Measurements from ENCODE around the gene CHP1. TPM values are rescaled to one million over a fixed set of nuclear protein-coding genes. Genes with fewer than 3 reads are reported as not detected.

Gene CHP1
- total RNA-seq, 3 donors from 2014 or later (not counting 1 experiment from before 2014, with no cell fraction given) = 50.7 to 55.9 (median 51.3) TPM

DNA sequence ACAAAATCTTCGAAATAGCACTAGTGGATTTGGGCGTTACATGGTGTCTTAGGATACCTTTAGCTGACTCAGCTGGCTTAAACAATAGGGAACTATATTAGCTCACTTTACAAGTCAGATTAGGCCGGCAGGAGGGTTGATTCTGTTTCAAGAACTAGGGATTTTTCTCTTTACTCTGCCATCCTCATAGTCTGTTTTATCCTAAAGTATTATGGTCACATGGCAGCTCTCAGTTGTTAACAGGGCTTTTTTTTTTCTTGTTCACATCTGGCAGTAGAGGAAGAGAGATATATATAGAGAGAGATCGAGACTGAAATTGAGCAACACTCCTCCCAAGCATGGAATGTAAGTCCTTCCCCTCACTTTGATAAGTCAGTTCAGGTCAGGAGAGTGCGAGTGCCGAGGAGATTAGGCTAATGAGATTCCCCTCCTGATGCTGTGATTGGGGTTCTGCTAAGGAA lies 32.9 kb downstream of the CHP1 start:
- Mint-ChIP-seq H3K9me3 (no peaks in the 10 kb centered on the region), H3K4me3 (no peak overlapping the region), H3K4me1 (peaks cover 0 to 3% of the 10 kb centered on the region in 2 donors), H3K27ac (no peak overlapping the region), H3K27me3 (ENCODE audit: low read depth in 2 of 2) (no peaks in the 10 kb centered on the region), H3K36me3 (peaks cover 11% of the 10 kb centered on the region)
- Histone ChIP-seq H3K4me1 (ENCODE audit: control insufficient read depth, insufficient read depth, low read length) (no peaks in the 10 kb centered on the region), H3K9me3 (ENCODE audit: control insufficient read depth, insufficient read depth, low read length) (no peaks in the 10 kb centered on the region), H3K27ac (ENCODE audit: low read length) (no peak overlapping the region), H3K36me3 (ENCODE audit: control insufficient read depth, insufficient read depth, low read length) (peaks cover 24% of the 10 kb centered on the region), H3K4me3 (ENCODE audit: low read length) (no peak overlapping the region), H3K27me3 (ENCODE audit: control insufficient read depth, insufficient read depth, low read length) (no peaks in the 10 kb centered on the region)
- 93% methylated on average over 5 of the region's 6 CpGs for WGBS (ENCODE audit: insufficient coverage)
- intact Hi-C loops (cut with micrococcal nuclease) = no loop called here
- DNase-seq (no peak), ATAC-seq (no peak)
- TF ChIP-seq, protein P1, sequence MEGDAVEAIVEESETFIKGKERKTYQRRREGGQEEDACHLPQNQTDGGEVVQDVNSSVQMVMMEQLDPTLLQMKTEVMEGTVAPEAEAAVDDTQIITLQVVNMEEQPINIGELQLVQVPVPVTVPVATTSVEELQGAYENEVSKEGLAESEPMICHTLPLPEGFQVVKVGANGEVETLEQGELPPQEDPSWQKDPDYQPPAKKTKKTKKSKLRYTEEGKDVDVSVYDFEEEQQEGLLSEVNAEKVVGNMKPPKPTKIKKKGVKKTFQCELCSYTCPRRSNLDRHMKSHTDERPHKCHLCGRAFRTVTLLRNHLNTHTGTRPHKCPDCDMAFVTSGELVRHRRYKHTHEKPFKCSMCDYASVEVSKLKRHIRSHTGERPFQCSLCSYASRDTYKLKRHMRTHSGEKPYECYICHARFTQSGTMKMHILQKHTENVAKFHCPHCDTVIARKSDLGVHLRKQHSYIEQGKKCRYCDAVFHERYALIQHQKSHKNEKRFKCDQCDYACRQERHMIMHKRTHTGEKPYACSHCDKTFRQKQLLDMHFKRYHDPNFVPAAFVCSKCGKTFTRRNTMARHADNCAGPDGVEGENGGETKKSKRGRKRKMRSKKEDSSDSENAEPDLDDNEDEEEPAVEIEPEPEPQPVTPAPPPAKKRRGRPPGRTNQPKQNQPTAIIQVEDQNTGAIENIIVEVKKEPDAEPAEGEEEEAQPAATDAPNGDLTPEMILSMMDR (IDR thresholded peaks at IDR 0.05) = no peak

DNA sequence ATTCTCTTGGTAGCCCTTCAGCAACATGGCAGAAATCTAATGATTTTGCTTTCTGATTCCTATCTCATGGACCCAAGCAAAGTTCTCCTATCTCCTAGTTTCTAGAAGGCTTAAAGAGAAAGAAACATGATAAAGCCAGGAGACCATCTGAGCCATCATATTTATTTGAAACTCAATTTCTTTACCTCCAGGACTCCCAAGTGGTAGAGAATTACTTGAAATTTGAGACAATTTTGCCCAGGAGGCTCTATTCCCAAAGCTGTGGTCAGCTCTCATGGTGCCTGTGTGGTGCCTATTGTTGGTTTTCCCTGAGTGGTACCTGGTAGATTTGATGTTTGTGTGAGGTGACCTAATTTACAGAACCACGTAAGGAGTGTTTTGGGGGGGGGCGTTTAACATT lies 38.8 kb downstream of the CHP1 start:
- WGBS (ENCODE audit: insufficient coverage) = 88% methylated on average over 1 of the region's 2 CpGs
- no peaks in the 10 kb centered on the region for H3K36me3 Mint-ChIP-seq
- intact Hi-C loops (cut with micrococcal nuclease) = no loop called here

DNA sequence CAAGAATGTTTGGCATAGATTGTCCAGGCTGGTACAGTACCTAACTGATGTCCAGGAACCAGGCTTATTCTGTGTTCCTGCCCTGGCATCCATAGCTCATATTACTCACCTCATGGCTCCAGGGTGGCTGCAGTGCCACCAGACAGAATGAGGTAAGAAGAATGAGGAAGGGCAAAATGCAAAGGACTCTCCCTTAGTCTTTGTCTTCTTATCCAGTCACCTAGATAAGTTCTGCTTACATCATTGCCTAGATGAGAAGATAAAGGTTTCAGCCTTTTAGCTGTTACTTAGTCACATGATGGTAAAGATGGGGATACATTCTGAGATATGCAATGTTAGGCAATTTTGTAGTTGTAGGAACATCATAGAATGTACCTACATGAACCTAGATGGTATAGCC lies 45.8 kb downstream of the CHP1 start:
- no peaks in the 10 kb centered on the region for H3K4me1 Mint-ChIP-seq
- H3K36me3 Mint-ChIP-seq = no peaks in the 10 kb centered on the region
- H3K4me3 Mint-ChIP-seq = no peak overlapping the region
- no peak overlapping the region for H3K27ac Mint-ChIP-seq
- Histone ChIP-seq H3K27ac (ENCODE audit: low read length) (no peak overlapping the region), H3K4me3 (ENCODE audit: low read length) (no peak overlapping the region), H3K9me3 (ENCODE audit: control insufficient read depth, insufficient read depth, low read length) (no peaks in the 10 kb centered on the region), H3K27me3 (ENCODE audit: control insufficient read depth, insufficient read depth, low read length) (no peaks in the 10 kb centered on the region), H3K36me3 (ENCODE audit: control insufficient read depth, insufficient read depth, low read length) (peaks cover 7% of the 10 kb centered on the region), H3K4me1 (ENCODE audit: control insufficient read depth, insufficient read depth, low read length) (no peaks in the 10 kb centered on the region)
- DNase-seq (no peak), ATAC-seq (peak in 1 of 3 donors; percentile 72)
- TF ChIP-seq, protein P1 (IDR thresholded peaks at IDR 0.05) = no peak
- intact Hi-C loops (cut with micrococcal nuclease) = no loop called here
- H3K9me3 Mint-ChIP-seq = no peaks in the 10 kb centered on the region
- no peaks in the 10 kb centered on the region for H3K27me3 Mint-ChIP-seq (ENCODE audit: low read depth in 2 of 2)

More for the DNA sequence above, 38.8 kb downstream of the CHP1 start:
- no peaks in the 10 kb centered on the region for H3K4me1 Mint-ChIP-seq
- no peak overlapping the region for H3K4me3 Mint-ChIP-seq
- H3K36me3 ChIP-seq (ENCODE audit: control insufficient read depth, insufficient read depth, low read length) = peaks cover 14% of the 10 kb centered on the region
- no peak overlapping the region for H3K4me3 ChIP-seq (ENCODE audit: low read length)
- ATAC-seq = no peak
- TF ChIP-seq, protein P1 (IDR thresholded peaks at IDR 0.05) = no peak
- H3K27ac ChIP-seq (ENCODE audit: low read length) = no peak overlapping the region
- no peaks in the 10 kb centered on the region for H3K9me3 Mint-ChIP-seq
- H3K27me3 ChIP-seq (ENCODE audit: control insufficient read depth, insufficient read depth, low read length) = no peaks in the 10 kb centered on the region
- no peak for DNase-seq
- H3K9me3 ChIP-seq (ENCODE audit: control insufficient read depth, insufficient read depth, low read length) = no peaks in the 10 kb centered on the region
- no peaks in the 10 kb centered on the region for H3K27me3 Mint-ChIP-seq (ENCODE audit: low read depth in 2 of 2)
- H3K27ac Mint-ChIP-seq = no peak overlapping the region
- no peaks in the 10 kb centered on the region for H3K4me1 ChIP-seq (ENCODE audit: control insufficient read depth, insufficient read depth, low read length)

DNA sequence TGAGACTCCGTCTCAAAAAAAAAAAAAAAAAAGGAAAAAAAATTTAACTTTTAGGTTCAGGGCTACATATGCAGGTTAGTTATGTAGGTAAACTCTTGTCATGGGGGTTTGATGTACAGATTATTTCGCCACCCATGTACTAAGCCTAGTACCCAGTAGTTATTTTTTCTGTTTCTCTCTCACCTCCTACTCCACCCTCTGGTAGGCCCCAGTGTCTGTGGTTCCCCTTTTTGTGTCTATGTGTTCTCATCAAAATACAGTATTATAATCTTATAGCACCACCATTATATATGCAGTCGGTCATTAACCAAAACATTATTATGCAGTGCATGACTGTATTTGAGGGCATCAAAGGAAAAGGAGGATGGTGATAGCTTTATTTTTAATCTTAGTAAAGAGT lies 47.3 kb downstream of the CHP1 start:
- ATAC-seq = no peak
- no peak overlapping the region for H3K4me3 ChIP-seq (ENCODE audit: low read length)
- no peaks in the 10 kb centered on the region for H3K9me3 Mint-ChIP-seq
- 94% methylated on average over 2 of the region's 3 CpGs for WGBS (ENCODE audit: insufficient coverage)
- H3K36me3 Mint-ChIP-seq = no peaks in the 10 kb centered on the region
- no peaks in the 10 kb centered on the region for H3K9me3 ChIP-seq (ENCODE audit: control insufficient read depth, insufficient read depth, low read length)
- DNase-seq = no peak
- intact Hi-C loops (cut with micrococcal nuclease) = no loop called here
- H3K4me3 Mint-ChIP-seq = no peak overlapping the region
- H3K4me1 ChIP-seq (ENCODE audit: control insufficient read depth, insufficient read depth, low read length) = peaks cover 5% of the 10 kb centered on the region
- H3K27ac Mint-ChIP-seq = no peak overlapping the region
- H3K36me3 ChIP-seq (ENCODE audit: control insufficient read depth, insufficient read depth, low read length) = peaks cover 4% of the 10 kb centered on the region
- no peaks in the 10 kb centered on the region for H3K27me3 Mint-ChIP-seq (ENCODE audit: low read depth in 2 of 2)
- no peaks in the 10 kb centered on the region for H3K27me3 ChIP-seq (ENCODE audit: control insufficient read depth, insufficient read depth, low read length)
- TF ChIP-seq, protein P1 (IDR thresholded peaks at IDR 0.05) = no peak
- peaks cover 6 to 7% of the 10 kb centered on the region in 2 donors for H3K4me1 Mint-ChIP-seq
- no peak overlapping the region for H3K27ac ChIP-seq (ENCODE audit: low read length)

Data from natural killer cell (primary cell).